Vagina (tissue), 2 donors: ENCODE results near the gene KRT33B.

Experiments
- CTCF ChIP-seq, 3 experiments: fragments of 450-650 bp in 2 of 3; fragments of 200-600 bp in 1 of 3; sonication (generic) in 1 of 3; IDR thresholded peaks; one replicate each; pipeline ENCODE4 v1.5.1; 2017 to 2019; ENCODE audit warnings: antibody characterized with exemption in 3 of 3, mild to moderate bottlenecking in 2 of 3, moderate library complexity in 2 of 3
- POLR2A ChIP-seq, 2 donors: fragments of 450-650 bp; IDR thresholded peaks; one replicate each; pipeline ENCODE4 v1.6.1; 2017; ENCODE audit warnings: antibody characterized with exemption in 2 of 2, mild to moderate bottlenecking in 2 of 2, moderate library complexity in 2 of 2
- POLR2AphosphoS5 ChIP-seq, 2 donors: sonication (generic); formaldehyde crosslinking; IDR thresholded peaks; one replicate each; pipeline ENCODE4 v1.9.0; 2017; ENCODE audit warnings: antibody characterized with exemption in 2 of 2, mild to moderate bottlenecking in 2 of 2, low read depth in 1 of 2; ENCODE audit not compliant: insufficient read depth in 1 of 2

GRCh38 chr17:41393826-41394225 lies 24.2 kb upstream of the KRT33B start:
- TF ChIP-seq CTCF (IDR thresholded peaks at IDR 0.05): no peak
- no peak for TF ChIP-seq POLR2AphosphoS5 (IDR thresholded peaks at IDR 0.05; ENCODE audit: insufficient read depth in 1 of 2, low read depth in 1 of 2)
- no peak for TF ChIP-seq POLR2A (IDR thresholded peaks at IDR 0.05)
